Astrocyte of the cerebellum (primary cell): Measurements from ENCODE around the gene FAM107B.
"Not testable (repeated sequence)": the region's sequence is repeated elsewhere in the genome, so short reads cannot be mapped to it uniquely, and the experiment has no call there.

Experiments
- DNase-seq: peaks from one replicate; pipeline ENCODE4 v3.0.0-alpha.2; 2011; ENCODE audit warnings: low read depth
- H3K4me3 ChIP-seq: 2 replicates; pipeline ENCODE4 v1.5.1; 2011; ENCODE audit warnings: mild to moderate bottlenecking, low read depth, low read length, moderate library complexity
- in situ Hi-C: cut with HindIII; loops from 2 replicates; pipeline ENCODE4 v1.10.0; 2017; ENCODE audit warnings: low sequenced_read_pairs
- TF ChIP-seq, protein P1 (sequence below): IDR thresholded peaks from 2 replicates; pipeline ENCODE4 v1.5.1; 2012; ENCODE audit warnings: low read length, low read depth, moderate library complexity, mild to moderate bottlenecking; ENCODE audit errors: missing control alignments

The FAM107B gene

GRCh38 chr10:14598809-14599764, 175.6 kb downstream of the FAM107B start:
- TF ChIP-seq, protein P1, sequence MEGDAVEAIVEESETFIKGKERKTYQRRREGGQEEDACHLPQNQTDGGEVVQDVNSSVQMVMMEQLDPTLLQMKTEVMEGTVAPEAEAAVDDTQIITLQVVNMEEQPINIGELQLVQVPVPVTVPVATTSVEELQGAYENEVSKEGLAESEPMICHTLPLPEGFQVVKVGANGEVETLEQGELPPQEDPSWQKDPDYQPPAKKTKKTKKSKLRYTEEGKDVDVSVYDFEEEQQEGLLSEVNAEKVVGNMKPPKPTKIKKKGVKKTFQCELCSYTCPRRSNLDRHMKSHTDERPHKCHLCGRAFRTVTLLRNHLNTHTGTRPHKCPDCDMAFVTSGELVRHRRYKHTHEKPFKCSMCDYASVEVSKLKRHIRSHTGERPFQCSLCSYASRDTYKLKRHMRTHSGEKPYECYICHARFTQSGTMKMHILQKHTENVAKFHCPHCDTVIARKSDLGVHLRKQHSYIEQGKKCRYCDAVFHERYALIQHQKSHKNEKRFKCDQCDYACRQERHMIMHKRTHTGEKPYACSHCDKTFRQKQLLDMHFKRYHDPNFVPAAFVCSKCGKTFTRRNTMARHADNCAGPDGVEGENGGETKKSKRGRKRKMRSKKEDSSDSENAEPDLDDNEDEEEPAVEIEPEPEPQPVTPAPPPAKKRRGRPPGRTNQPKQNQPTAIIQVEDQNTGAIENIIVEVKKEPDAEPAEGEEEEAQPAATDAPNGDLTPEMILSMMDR: no peak
- in situ Hi-C loops: no loop called here
- H3K4me3 ChIP-seq: no peak overlapping the region
- DNase-seq: no peak

- in situ Hi-C loops: no loop called here
- DNase-seq: no peak
- no peak overlapping the region for H3K4me3 ChIP-seq
- TF ChIP-seq, protein P1: no peak
Measured at GRCh38 chr10:14595526-14596182, 179.0 kb downstream of the FAM107B start.

- TF ChIP-seq, protein P1: no peak
- DNase-seq: no peak
- no peak overlapping the region for H3K4me3 ChIP-seq
- in situ Hi-C loops: no loop called here
Measured at GRCh38 chr10:14594878-14595525, 179.7 kb downstream of the FAM107B start.

DNA sequence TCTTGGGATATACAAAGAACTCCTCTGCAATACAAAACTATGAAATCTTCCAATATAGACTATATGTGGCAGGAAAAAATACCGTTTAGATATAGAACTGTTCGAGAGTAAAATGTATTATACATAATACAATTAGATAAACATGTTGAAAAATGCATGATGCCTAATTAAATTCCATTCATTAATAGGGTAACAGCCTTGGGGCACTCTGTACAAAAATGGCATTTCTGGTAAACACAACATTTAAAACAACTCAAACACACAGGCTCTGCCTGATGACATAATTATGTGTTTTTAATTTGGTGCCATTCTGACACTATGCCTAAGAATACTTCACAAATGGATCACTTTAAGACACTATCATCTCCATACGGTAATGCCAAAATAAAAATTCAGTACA, 180.9 kb downstream of the FAM107B start:
- TF ChIP-seq, protein P1: no peak
- H3K4me3 ChIP-seq: no peak overlapping the region
- no peak for DNase-seq
- in situ Hi-C loops: no loop called here

DNA sequence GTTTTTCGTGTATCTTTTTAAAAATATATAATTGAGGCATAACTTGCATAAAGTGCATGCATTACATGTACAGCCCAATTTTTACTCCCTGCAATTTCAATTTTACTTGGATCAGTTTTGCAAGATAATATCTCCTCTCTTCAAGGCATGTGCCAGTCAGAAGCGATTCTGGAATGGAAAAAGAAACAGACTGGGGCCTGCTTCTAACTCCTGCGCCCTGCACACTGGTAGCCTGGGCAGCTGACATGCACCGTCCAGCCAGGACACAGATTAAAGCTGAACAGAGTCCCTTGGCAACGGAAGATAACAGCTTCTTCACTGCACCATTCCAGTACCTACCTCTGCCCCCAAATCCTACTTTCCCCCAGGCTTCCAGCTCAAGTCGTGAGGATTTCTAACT, 182.1 kb downstream of the FAM107B start:
- no peak overlapping the region for H3K4me3 ChIP-seq
- no peak for DNase-seq
- TF ChIP-seq, protein P1: no peak
- in situ Hi-C loops: no loop called here

- H3K4me3 ChIP-seq: no peak overlapping the region
- DNase-seq: no peak
- TF ChIP-seq, protein P1: no peak
- in situ Hi-C loops: no loop called here
Measured at GRCh38 chr10:14592026-14592425, 182.7 kb downstream of the FAM107B start.

- in situ Hi-C loops, H3K4me3 ChIP-seq, DNase-seq: not testable (repeated sequence)
Measured at GRCh38 chr10:14588938-14589294, 185.8 kb downstream of the FAM107B start.
